ENCODE measurements around the gene PEBP1.

Gene PEBP1

DNA sequence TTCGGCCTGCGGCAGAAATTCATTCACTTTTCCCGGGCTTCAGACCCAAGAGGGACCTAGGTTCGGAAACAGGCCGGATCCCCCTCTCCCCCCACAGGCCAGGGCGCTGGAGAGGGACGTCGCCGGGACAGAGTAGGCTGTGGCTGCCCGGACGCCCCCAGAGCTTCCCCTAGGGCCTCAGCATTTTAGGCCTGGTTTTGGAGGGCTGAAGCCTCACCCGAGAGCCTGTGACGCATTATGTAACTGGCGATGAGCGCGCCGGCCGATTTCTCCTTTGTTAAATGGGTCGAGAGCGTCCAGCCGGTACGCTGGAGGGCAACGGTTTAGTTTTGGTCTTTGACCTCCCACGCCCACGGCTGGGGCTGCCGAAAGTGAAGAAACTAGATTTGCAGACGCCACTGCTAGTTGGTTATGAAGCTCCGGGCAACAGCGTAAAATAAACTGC is 657 bp downstream of the PEBP1 start:
- peak in 1 of 2 donors; percentile 8 for DNase-seq (ENCODE audit: low read depth in 2 of 2)

- DNase-seq (ENCODE audit: low read depth in 2 of 2) = no peak
These were observed 1.3 kb downstream of the PEBP1 start for GRCh38 chr12:118137148-118137678.

DNA sequence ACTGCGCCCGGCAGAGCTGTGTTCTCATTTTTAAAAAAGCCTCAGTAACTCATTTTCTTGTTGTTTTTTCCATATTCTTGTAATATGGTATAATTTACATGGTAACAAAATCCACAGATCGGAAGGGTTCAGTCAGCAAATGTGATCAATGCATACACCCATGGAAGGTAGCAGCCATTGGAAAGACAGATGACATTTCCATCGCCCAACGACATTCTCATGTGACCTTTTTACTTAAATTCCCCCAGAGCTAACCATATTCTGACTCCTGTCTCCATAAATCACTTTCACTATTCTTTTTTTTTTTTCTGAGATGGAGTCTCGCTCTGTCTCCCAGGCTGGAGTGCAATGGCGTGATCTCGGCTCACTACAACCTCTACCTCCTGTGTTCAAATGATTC is 4.9 kb downstream of the PEBP1 start:
- DNase-seq (ENCODE audit: low read depth in 2 of 2) = no peak

DNA sequence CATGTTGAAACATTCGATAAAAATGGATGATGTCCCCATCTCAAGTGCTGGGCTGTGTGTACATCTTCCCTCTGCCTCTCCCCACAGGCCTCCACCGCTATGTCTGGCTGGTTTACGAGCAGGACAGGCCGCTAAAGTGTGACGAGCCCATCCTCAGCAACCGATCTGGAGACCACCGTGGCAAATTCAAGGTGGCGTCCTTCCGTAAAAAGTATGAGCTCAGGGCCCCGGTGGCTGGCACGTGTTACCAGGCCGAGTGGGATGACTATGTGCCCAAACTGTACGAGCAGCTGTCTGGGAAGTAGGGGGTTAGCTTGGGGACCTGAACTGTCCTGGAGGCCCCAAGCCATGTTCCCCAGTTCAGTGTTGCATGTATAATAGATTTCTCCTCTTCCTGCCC is 8.6 kb downstream of the PEBP1 start:
- DNase-seq (ENCODE audit: low read depth in 2 of 2) = no peak

DNA sequence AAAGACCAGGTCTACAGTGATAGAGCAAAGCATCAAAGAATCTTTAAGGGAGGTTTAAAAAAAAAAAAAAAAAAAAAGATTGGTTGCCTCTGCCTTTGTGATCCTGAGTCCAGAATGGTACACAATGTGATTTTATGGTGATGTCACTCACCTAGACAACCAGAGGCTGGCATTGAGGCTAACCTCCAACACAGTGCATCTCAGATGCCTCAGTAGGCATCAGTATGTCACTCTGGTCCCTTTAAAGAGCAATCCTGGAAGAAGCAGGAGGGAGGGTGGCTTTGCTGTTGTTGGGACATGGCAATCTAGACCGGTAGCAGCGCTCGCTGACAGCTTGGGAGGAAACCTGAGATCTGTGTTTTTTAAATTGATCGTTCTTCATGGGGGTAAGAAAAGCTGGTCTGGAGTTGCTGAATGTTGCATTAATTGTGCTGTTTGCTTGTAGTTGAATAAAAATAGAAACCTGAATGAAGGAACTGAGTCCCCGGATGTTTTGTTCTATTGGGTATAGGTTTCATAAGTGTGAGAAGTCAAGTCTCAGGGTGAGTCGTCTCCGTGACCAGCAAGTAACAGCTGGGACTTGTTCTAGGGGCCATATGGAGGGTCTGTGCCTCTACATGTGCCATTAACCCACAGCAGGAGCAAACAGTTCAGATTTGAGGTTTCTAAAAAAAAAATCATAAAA is 9.3 kb downstream of the PEBP1 start:
- DNase-seq (ENCODE audit: low read depth in 2 of 2) = no peak

DNA sequence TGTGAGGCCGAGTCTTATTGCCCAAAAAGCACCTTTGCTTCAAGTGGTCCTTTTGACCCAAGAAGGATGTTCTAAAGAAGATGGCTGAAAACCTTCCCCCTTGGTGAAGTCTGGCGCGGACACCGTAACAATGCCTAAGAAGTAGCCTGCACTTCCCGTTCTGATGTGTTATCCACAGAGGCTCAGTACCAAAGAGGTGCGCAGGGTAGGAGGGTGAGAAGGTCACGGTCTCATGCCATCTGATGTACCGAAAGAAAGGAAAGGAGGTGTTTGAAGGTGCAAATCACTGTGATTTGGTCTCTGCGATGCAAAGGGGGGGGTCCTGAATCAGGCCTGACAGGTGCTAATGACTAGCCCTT is 9.9 kb downstream of the PEBP1 start:
- no peak for DNase-seq (ENCODE audit: low read depth in 2 of 2)

DNA sequence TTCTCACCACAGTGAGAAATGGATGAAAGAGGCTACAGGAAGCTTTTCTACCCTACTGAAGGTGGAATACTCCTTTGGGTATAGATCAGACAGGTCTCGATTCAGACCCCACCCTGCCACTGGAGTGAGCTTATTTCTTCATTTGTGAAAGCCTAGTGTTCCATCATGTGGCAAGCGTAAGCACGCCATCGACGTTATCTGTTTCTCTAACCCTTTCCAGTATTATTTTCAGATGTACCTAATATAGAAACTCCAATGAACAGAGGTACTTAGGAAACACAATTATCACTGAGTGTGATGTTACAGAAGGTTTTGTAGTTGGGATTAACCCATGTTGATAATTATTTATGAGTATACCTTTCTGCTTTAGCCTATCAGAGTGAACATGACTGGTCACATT is 12.4 kb downstream of the PEBP1 start:
- DNase-seq (ENCODE audit: low read depth in 2 of 2) = no peak

DNA sequence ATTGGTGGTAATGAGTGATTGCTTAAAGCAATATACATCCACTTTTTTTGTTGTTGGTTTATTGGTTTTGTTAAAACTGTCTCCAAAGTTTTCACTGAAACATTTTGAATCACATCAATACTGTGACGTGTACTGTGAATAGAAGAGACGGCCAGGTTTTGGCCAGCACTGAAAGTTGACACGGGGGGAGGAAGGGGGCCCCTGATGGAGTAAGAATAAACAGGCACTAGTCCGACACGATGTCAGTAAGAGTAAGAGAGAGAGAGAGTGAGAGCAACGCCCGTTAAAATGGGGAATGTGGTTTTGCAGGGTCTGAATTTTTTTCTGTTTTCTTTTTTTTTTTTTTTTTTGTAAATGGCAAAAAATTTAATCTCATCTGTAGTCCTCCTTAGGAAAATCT is 14.7 kb downstream of the PEBP1 start:
- DNase-seq (ENCODE audit: low read depth in 2 of 2) = no peak

GRCh38 chr12:118151755-118152154 is 15.8 kb downstream of the PEBP1 start:
- DNase-seq (ENCODE audit: low read depth in 2 of 2) = no peak

- DNase-seq (ENCODE audit: low read depth in 2 of 2) = no peak
These were observed 24.6 kb downstream of the PEBP1 start for GRCh38 chr12:118160536-118160935.

DNA sequence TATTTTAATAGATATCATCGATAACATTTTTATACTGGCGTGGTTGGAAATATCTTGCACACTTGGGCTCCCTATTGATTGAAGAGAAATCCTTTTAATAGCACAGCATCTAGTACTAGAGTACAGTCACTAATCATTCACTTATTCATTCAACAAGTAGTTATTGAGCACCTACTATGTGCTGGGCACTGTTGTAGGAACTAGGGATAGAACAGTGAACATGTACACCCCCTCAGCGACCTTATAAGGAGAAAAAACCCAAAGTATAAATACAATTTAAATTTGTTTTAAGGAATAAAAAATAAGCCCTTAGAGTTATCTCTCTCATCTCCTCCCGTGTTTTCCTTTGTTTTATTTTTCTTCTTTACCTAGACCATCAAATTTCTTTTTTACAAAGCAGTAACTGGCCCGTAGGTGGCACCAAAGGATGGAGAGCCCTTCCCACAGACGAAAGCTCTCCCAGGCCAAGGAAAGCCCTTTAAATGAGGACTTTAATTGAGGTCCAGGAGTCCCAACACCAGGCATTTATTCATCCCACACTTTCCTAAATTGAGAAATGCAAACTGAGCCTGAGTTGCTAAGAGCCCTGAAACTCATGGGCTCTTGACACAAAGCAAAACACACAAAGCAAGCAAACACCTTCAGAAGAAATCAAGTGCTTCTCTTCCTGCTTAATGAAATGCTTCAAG is 29.0 kb downstream of the PEBP1 start:
- DNase-seq (ENCODE audit: low read depth in 2 of 2) = no peak

DNA sequence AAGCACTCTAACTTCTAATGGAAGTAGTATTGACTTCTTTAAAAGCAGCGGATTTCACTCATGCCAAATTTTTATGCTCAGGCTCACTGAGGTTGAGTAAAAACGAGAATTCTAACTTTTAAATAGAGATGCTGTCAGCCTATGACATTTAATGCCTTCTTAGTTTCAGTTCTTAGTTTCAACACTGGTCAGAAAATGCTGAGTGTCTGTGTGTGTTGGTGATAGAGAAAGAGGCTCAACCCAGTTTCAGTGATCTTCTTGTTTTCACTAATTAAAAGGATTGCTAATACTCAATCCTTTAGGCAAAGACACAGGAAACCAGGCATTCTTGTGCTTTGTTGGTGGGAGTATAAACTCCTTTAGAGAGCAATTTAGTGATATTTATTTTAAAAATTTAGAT is 31.0 kb downstream of the PEBP1 start:
- no peak for DNase-seq (ENCODE audit: low read depth in 2 of 2)

GRCh38 chr12:118175823-118176447 is 40.0 kb downstream of the PEBP1 start:
- DNase-seq (ENCODE audit: low read depth in 2 of 2) = no peak

DNA sequence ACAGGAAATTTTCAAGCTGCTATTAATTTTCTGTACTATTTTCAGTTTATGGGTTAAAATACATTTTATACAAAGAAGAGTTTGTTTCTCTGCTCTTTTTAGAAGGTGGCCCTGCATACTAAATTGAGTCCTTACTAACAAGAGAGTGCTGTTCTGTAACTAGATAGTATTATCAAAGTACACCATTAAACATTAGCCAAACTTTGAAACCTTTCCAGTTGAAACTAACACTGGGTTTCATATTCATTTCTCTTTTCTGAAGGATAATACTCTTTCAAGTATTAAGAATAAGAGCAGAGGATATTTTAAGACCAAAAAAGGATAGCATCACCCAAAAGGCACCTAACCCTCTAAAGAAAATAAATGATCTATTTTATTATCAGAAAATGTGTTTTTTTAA is 47.2 kb downstream of the PEBP1 start:
- no peak for DNase-seq (ENCODE audit: low read depth in 2 of 2)

DNA sequence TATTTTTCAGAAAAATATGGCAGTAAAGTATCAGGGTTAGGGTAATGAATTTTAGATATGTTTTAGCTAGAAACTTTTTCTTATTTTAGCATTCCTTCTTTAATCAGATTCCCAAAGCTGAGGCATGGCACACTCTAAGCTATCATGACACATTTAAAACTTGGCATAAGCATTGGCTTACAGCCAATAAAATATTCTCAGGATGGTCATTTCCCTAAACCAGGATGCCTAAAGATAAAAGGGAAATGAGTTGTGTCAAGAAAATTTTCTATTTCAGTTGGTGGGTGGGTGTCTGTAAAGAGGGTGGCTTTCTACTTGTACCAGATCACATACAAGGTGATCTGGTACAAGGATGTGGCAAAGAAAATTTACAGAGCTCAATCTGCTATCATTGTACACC is 47.8 kb downstream of the PEBP1 start:
- no peak for DNase-seq (ENCODE audit: low read depth in 2 of 2)

GRCh38 chr12:118185602-118186397 is 49.9 kb downstream of the PEBP1 start:
- DNase-seq (ENCODE audit: low read depth in 2 of 2) = no peak

- no peak for DNase-seq (ENCODE audit: low read depth in 2 of 2)
These were observed 52.0 kb downstream of the PEBP1 start for GRCh38 chr12:118187751-118188435.

- no peak for DNase-seq (ENCODE audit: low read depth in 2 of 2)
These were observed 52.9 kb downstream of the PEBP1 start for GRCh38 chr12:118188690-118189371.

DNA sequence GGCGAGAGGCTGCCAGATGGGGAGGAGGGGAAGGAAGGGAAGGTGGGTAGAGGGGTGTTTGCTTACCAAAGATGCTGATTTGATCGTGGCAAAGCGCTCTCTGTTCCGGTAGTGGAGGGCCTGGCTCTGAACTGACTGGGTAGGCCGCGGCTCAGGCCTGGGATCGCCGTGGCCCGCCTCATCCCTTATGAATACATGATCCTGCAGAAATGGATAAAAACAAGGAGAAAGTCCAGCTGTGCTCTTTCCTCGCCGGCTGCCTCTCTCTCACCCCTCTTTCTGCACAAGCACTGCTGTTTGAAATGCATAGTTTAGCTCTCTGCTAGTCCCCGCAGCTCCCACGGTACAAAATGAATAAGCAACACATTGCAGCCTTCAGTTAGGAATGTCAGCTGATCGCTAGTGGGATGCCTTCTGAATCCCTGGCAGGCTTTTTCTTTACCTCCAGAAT is 53.8 kb downstream of the PEBP1 start:
- no peak for DNase-seq (ENCODE audit: low read depth in 2 of 2)

DNA sequence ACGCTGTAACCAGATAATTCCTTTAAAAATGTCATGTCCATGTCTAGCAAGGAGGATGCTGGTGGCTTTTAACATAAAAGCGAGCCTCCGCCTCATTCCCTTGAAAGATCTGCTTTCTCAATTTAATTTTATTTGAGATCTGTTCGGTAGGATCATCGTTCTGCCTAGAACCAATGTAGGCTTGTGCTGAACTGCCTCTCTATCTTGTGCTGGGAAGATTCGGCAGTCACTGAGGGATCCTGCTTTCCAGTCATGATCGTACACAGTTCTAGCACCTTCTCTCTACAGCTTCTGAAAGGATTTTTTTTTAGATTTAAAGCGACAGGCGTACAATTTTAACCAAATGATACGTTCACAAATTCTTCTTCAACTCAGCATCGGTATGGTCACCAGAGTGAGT is 54.3 kb downstream of the PEBP1 start:
- DNase-seq (ENCODE audit: low read depth in 2 of 2) = no peak

- no peak for DNase-seq (ENCODE audit: low read depth in 2 of 2)
These were observed 57.6 kb downstream of the PEBP1 start for GRCh38 chr12:118193477-118193876.

All from stimulated activated CD8-positive, alpha-beta memory T cell treated with anti-CD3 and anti-CD28 coated beads, Interleukin-15, amount 100 ng/mL, for 4 hours (primary cell).